Epithelial cell of esophagus (primary cell): ENCODE results near the gene PDZD8.
A peak's percentile ranks its signal among the peaks of the same experiment; 100 is the strongest.

Source experiments
- DNase-seq: peaks from one replicate; pipeline ENCODE4 v3.0.0; 2010; ENCODE audit warnings: low read depth
- H3K4me3 ChIP-seq: 2 replicates; pipeline ENCODE4 v1.5.1; 2011; ENCODE audit warnings: mild to moderate bottlenecking, low read length, control low read depth
- TF ChIP-seq, protein P1 (sequence below): IDR thresholded peaks from 2 replicates; pipeline ENCODE4 v1.5.1; 2011; ENCODE audit warnings: low read depth, mild to moderate bottlenecking, low read length, control low read depth, inconsistent platforms; ENCODE audit not compliant: insufficient read depth; ENCODE audit errors: missing control alignments

PDZD8 gene

DNA sequence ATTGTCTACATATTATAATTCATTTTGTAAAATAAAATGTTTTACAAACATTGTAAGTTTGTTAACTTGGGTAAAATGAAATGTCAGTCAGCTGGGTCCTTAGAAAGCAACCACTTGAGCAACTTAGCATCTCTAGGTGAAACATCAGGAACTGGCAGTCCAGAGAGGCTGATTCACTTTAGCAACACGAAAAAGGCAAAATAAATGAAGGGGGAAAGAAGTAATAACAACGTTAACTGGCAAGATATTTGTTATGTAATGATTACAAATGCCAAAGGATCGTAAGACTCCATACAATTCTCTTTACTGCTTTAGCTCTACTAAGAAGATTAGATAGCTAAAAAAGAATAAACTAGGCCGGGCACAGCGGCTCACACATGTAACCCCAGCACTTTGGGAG lies 5.0 kb downstream of the PDZD8 start:
- no peak overlapping the region for H3K4me3 ChIP-seq
- TF ChIP-seq, protein P1, sequence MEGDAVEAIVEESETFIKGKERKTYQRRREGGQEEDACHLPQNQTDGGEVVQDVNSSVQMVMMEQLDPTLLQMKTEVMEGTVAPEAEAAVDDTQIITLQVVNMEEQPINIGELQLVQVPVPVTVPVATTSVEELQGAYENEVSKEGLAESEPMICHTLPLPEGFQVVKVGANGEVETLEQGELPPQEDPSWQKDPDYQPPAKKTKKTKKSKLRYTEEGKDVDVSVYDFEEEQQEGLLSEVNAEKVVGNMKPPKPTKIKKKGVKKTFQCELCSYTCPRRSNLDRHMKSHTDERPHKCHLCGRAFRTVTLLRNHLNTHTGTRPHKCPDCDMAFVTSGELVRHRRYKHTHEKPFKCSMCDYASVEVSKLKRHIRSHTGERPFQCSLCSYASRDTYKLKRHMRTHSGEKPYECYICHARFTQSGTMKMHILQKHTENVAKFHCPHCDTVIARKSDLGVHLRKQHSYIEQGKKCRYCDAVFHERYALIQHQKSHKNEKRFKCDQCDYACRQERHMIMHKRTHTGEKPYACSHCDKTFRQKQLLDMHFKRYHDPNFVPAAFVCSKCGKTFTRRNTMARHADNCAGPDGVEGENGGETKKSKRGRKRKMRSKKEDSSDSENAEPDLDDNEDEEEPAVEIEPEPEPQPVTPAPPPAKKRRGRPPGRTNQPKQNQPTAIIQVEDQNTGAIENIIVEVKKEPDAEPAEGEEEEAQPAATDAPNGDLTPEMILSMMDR, result no peak
- peak; percentile 61 for DNase-seq

DNA sequence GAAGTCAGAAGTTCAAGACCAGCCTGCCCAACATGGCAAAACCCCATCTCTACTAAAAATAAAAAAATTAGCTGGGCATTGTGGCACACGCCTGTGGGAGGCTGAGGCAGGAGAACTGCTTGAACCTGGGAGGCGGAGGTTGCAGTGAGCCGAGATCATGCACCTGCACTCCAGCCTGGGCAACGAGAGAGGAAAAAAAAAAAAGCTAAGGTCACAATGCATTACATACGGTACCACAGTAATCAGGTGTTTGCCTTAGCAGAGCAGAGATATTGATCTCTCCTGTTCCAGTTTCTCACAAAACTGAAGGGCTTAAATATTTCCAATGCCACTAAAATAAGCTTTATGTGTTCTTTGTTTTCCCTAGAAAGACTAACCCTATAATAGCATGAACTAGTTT lies 7.5 kb downstream of the PDZD8 start:
- TF ChIP-seq, protein P1, result no peak
- no peak for DNase-seq
- no peak overlapping the region for H3K4me3 ChIP-seq

DNA sequence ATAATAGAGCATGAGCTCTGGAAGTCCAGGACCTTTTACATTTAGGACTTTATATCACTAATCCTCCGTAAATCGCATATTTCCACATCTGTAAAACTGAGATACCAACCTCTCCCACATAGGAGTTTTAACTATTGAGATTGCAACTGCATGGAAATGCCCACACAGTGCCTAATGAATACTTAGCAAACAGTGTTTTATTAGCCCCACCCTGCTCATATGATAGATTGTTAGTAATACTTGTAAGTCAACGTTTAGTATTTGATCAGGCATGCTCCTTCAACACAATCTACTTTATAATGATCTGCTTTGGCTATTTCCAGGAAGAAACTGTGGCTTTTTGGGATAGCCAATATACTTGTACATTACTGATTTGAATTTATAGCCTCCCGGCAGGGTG lies 8.5 kb downstream of the PDZD8 start:
- TF ChIP-seq, protein P1, result no peak

DNA sequence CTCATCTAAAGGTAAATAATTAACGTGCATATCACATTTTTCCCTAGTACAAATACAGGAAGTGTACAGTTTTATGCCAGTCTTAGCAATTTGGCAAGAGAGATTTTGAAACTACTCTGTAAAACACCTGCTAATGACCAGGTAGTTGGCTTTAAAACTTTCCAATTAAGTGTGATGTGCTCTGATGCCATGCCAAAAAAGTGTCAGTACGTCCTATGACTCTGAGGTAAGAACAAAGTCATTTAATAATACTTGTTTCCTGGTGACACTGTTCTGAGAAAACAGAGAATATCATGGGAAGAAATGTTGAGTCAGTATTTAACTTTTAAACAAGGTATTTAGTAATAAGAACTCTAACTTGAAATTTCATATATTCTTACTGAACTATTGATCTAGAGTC lies 9.6 kb downstream of the PDZD8 start:
- no peak overlapping the region for H3K4me3 ChIP-seq
- TF ChIP-seq, protein P1, result no peak
- peak; percentile 59 for DNase-seq

More for the DNA sequence above, 8.5 kb downstream of the PDZD8 start:
- peak; percentile 59 for DNase-seq
- H3K4me3 ChIP-seq, result no peak overlapping the region

DNA sequence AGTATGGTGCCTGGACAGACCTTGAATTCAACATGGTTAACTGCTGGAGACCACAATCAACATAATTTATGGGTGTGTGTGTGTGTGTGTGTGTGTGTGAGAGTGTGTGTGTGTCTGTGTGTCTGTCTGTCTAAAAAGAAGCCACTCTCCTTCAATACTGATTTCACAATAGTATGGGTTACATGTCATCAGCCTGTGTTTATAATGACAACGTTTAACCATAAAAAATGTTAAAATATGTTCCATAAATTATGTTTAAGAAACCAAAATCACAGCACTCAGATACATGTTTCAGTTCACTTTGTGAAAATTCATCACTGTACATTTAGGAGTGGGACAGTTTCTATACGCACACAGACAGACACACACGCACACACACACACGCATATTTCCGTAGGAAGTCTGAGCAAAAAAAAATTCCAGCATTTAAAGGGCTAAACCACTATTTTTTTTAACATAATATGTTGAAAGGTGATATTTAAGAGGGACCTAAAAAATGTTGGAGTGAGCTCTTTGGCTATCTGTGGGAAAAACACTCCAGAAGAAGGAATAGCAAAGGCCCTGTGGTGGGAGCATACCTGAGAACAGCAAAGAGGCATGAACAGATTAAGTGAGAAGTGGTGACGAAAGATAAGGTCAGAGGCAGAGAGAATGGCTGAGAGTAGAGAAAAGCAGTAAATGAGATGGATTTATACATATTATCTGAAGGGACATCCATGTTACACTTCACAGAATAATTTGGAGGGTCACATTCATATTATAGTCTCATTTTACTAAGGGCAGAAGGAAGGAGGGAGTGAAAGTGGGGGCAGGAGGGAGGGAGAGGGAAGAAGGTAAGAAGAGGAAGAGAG lies 10.9 kb downstream of the PDZD8 start:
- H3K4me3 ChIP-seq, result no peak overlapping the region
- no peak for DNase-seq
- TF ChIP-seq, protein P1, result no peak

DNA sequence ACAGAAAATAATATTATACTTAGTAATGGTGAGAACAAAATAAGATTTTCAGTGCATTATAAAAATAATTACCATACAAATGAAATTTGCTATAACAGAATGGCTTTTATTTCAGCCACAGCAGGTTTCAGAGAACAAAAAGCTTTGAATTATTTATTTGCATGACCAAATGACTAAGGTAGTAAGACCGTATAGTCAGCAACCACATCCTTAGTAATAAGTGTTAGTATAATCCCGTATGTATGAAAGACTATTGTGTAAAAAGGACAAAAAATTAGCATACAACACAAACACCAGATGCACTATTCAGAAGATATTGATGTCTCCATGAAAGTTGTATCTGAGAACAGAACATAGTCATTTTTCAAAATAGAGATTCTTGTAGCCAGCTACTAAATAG lies 12.2 kb downstream of the PDZD8 start:
- H3K4me3 ChIP-seq, result no peak overlapping the region
- TF ChIP-seq, protein P1, result no peak
- peak; percentile 77 for DNase-seq

DNA sequence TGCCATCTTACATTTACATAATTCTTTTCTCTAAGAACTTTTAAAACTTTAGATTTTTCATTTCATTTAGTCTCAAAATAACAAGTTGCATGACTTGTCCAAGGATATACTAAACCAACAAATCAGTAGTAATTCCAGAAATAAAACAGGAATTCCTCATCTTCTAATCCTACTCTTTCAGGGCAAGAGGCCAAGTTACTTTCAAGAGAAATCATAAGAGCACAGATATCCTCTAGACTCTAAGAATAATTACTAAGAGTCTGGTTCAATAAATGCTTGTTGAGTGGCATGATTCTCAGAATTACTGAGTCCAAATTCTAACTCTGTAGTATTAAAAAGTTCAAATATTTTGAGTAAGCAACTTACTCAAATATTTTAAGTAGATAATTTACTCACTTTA lies 12.9 kb downstream of the PDZD8 start:
- TF ChIP-seq, protein P1, result no peak
- no peak overlapping the region for H3K4me3 ChIP-seq
- DNase-seq, result no peak
